ENCODE results near the gene ZNF616. TPM values are rescaled to one million over a fixed set of nuclear protein-coding genes. Genes with fewer than 3 reads are reported as not detected.
"Not testable (repeated sequence)": the region's sequence is repeated elsewhere in the genome, so short reads cannot be mapped to it uniquely, and the experiment has no call there.

Gene ZNF616
- total and polyA plus RNA-seq, 2 experiments from 2014 or later = 13.3 to 28.3 TPM

DNA sequence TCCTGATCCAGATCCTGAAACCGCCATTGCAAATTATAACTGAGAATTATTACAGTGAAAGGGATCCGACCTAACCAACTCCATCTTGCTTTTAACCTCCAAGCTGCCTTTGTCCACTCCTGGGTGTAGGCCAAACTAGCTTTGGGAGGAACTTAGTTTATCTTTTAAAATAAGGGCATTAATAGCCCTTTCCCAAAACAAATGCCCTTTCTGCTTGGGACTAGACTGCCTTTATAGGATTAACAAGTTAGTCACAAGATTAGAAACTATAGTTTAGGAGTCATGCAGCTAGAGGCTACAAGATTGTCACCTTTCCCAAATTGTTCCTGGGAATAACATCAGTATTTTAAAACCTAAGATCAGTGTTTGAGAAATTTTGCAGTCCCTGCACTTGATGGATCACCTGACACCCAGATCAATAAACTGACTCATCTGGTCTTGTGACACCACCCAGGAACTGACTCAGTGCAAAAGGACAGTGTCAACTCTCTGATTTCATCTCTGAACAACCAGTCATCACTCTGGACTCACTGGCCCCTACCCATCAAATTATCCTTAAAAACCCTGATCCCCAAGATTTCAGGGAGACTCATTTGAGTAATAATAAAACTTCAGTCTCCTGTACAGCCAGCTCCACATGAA is 40.1 kb downstream of the ZNF616 start:
- no peak for ATAC-seq
- Histone ChIP-seq H3K36me3 (ENCODE audit: insufficient read depth) (peaks cover 4% of the 10 kb centered on the region; the same call in 1 of the 2 replicates), H3K4me3 (no peak overlapping the region), H3K27ac (ENCODE audit: low read depth) (no peak overlapping the region), H2AFZ (no peak overlapping the region), H3K4me2 (no peak overlapping the region), H3K27me3 (ENCODE audit: insufficient read depth) (peaks cover 4% of the 10 kb centered on the region; the same call in 1 of the 2 replicates), H3K9me2 (ENCODE audit: insufficient read depth) (no peaks in the 10 kb centered on the region), H3K79me2 (replicated peaks; ENCODE audit: insufficient read depth) (peaks cover 8% of the 10 kb centered on the region), H3K4me1 (ENCODE audit: insufficient read depth) (no peaks in the 10 kb centered on the region), H4K20me1 (replicated peaks; ENCODE audit: insufficient read depth) (peaks cover 4% of the 10 kb centered on the region; the same call in 1 of the 2 replicates), H3F3A (replicated peaks; ENCODE audit: low read depth) (0 out of 2 replicates have a peak, but pooled peaks cover 3% of the 10 kb centered on the region)
- TF ChIP-seq, protein P1, sequence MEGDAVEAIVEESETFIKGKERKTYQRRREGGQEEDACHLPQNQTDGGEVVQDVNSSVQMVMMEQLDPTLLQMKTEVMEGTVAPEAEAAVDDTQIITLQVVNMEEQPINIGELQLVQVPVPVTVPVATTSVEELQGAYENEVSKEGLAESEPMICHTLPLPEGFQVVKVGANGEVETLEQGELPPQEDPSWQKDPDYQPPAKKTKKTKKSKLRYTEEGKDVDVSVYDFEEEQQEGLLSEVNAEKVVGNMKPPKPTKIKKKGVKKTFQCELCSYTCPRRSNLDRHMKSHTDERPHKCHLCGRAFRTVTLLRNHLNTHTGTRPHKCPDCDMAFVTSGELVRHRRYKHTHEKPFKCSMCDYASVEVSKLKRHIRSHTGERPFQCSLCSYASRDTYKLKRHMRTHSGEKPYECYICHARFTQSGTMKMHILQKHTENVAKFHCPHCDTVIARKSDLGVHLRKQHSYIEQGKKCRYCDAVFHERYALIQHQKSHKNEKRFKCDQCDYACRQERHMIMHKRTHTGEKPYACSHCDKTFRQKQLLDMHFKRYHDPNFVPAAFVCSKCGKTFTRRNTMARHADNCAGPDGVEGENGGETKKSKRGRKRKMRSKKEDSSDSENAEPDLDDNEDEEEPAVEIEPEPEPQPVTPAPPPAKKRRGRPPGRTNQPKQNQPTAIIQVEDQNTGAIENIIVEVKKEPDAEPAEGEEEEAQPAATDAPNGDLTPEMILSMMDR (conservative IDR thresholded peaks at IDR 0.05; ENCODE audit: low read depth in 2 of 2) = no peak
- TF ChIP-seq CREB1 (CRISPR knock-in tag; IDR thresholded peaks at IDR 0.05; ENCODE audit: low read depth) (no peak), NANOG (IDR thresholded peaks at IDR 0.05; ENCODE audit: borderline replicate concordance) (no peak), EZH2phosphoT487 (IDR thresholded peaks at IDR 0.05; ENCODE audit: unreplicated experiment) (no peak), ZNF114 (CRISPR knock-in tag; IDR thresholded peaks at IDR 0.05) (no peak), POLR2AphosphoS5 (IDR thresholded peaks at IDR 0.05; ENCODE audit: low read depth) (no peak)
- TF ChIP-seq, protein P2, sequence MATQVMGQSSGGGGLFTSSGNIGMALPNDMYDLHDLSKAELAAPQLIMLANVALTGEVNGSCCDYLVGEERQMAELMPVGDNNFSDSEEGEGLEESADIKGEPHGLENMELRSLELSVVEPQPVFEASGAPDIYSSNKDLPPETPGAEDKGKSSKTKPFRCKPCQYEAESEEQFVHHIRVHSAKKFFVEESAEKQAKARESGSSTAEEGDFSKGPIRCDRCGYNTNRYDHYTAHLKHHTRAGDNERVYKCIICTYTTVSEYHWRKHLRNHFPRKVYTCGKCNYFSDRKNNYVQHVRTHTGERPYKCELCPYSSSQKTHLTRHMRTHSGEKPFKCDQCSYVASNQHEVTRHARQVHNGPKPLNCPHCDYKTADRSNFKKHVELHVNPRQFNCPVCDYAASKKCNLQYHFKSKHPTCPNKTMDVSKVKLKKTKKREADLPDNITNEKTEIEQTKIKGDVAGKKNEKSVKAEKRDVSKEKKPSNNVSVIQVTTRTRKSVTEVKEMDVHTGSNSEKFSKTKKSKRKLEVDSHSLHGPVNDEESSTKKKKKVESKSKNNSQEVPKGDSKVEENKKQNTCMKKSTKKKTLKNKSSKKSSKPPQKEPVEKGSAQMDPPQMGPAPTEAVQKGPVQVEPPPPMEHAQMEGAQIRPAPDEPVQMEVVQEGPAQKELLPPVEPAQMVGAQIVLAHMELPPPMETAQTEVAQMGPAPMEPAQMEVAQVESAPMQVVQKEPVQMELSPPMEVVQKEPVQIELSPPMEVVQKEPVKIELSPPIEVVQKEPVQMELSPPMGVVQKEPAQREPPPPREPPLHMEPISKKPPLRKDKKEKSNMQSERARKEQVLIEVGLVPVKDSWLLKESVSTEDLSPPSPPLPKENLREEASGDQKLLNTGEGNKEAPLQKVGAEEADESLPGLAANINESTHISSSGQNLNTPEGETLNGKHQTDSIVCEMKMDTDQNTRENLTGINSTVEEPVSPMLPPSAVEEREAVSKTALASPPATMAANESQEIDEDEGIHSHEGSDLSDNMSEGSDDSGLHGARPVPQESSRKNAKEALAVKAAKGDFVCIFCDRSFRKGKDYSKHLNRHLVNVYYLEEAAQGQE (IDR thresholded peaks at IDR 0.05; ENCODE audit: unreplicated experiment) = no peak
- TF ChIP-seq, protein P3, sequence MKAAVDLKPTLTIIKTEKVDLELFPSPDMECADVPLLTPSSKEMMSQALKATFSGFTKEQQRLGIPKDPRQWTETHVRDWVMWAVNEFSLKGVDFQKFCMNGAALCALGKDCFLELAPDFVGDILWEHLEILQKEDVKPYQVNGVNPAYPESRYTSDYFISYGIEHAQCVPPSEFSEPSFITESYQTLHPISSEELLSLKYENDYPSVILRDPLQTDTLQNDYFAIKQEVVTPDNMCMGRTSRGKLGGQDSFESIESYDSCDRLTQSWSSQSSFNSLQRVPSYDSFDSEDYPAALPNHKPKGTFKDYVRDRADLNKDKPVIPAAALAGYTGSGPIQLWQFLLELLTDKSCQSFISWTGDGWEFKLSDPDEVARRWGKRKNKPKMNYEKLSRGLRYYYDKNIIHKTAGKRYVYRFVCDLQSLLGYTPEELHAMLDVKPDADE (IDR thresholded peaks at IDR 0.05) = no peak
- no peaks in the 10 kb centered on the region for H3K4me1 Mint-ChIP-seq
- DNase-seq (ENCODE audit: low spot score) = no peak
- H3K27ac Mint-ChIP-seq = no peak overlapping the region
- no peak overlapping the region for H3K4me3 Mint-ChIP-seq
- H3K9me3 Mint-ChIP-seq = peaks cover 81% of the 10 kb centered on the region
- H3K36me3 Mint-ChIP-seq (ENCODE audit: low read depth) = peaks cover 27% of the 10 kb centered on the region
- peaks cover 3% of the 10 kb centered on the region for H3K27me3 Mint-ChIP-seq (ENCODE audit: insufficient read depth, low read depth, poor library complexity)

DNA sequence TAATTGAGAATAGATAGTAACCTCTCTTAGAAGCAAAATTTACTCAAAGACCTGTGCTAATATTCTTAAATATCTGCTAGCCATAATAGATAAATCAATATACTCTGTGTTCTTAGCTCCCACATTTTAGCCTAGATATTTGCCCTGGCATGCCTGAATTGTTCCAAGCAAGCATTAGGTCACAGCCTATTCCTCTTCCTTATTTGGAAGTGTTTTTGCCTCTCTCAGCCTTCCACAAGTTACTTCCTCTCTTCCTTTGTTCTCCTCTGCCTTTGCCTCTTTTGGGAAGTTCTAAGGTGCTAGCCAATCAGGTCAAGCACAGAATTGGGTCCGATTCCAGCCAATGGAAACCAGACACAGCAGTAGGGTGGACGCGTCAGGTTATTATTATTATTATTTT is 43.3 kb downstream of the ZNF616 start:
- H3K27me3 Mint-ChIP-seq (ENCODE audit: insufficient read depth, low read depth, poor library complexity); H2AFZ ChIP-seq; H3K36me3 ChIP-seq (ENCODE audit: insufficient read depth); H3F3A ChIP-seq (replicated peaks; ENCODE audit: low read depth); H3K27ac ChIP-seq (ENCODE audit: low read depth); H3K9me2 ChIP-seq (ENCODE audit: insufficient read depth); ATAC-seq; H3K27me3 ChIP-seq (ENCODE audit: insufficient read depth); H3K4me1 Mint-ChIP-seq; H3K4me1 ChIP-seq (ENCODE audit: insufficient read depth); DNase-seq (ENCODE audit: low spot score); H3K27ac Mint-ChIP-seq; H3K4me2 ChIP-seq; H3K4me3 ChIP-seq: not testable (repeated sequence)
- Histone ChIP-seq H3K79me2 (replicated peaks; ENCODE audit: insufficient read depth) (peaks cover 39% of the 10 kb centered on the region), H4K20me1 (replicated peaks; ENCODE audit: insufficient read depth) (peaks cover 20% of the 10 kb centered on the region)
- peaks cover 53% of the 10 kb centered on the region for H3K9me3 Mint-ChIP-seq
- H3K4me3 Mint-ChIP-seq = peak overlapping the region; percentile 91; the same call in 2 of the 3 replicates
- peaks cover 39% of the 10 kb centered on the region for H3K36me3 Mint-ChIP-seq (ENCODE audit: low read depth)
